Neural progenitor cell (in vitro differentiated cells): ENCODE results near the gene QRFP. TPM values are rescaled to one million over a fixed set of nuclear protein-coding genes. Genes with fewer than 3 reads are reported as not detected.

ENCODE experiments used
- DNase-seq: peaks from one replicate; pipeline ENCODE4 v3.0.0-alpha.2; 2016; ENCODE audit warnings: low spot score
- H2AFZ ChIP-seq: fragments of 200-600 bp; sonication (generic); replicated peaks from 2 replicates; pipeline ENCODE4 v1.6.1; 2016; ENCODE audit warnings: antibody characterized with exemption
- H3F3A ChIP-seq: fragments of 200-600 bp; sonication (generic); 2 replicates; pipeline ENCODE4 v1.6.1; 2016; ENCODE audit warnings: antibody characterized with exemption, low read depth
- H3K27ac ChIP-seq: fragments of 200-600 bp; sonication (generic); 2 replicates; pipeline ENCODE4 v1.5.1; 2016; ENCODE audit warnings: mild to moderate bottlenecking
- H3K27me3 ChIP-seq: fragments of 200-600 bp; sonication (generic); 2 replicates; pipeline ENCODE4 v1.6.1; 2016; ENCODE audit warnings: mild to moderate bottlenecking, moderate library complexity
- H3K36me3 ChIP-seq: fragments of 200-600 bp; sonication (generic); 2 replicates; pipeline ENCODE4 v1.5.1; 2016
- H3K4me1 ChIP-seq: fragments of 200-600 bp; sonication (generic); 2 replicates; pipeline ENCODE4 v1.6.1; 2016; ENCODE audit warnings: mixed run types
- H3K4me2 ChIP-seq: fragments of 200-600 bp; sonication (generic); 2 replicates; pipeline ENCODE4 v1.6.1; 2016
- H3K4me3 ChIP-seq: fragments of 200-600 bp; sonication (generic); 2 replicates; pipeline ENCODE4 v1.5.1; 2016
- H3K79me2 ChIP-seq: fragments of 200-600 bp; sonication (generic); 2 replicates; pipeline ENCODE4 v1.6.1; 2016; ENCODE audit warnings: low read depth
- H3K9ac ChIP-seq: fragments of 200-600 bp; sonication (generic); 2 replicates; pipeline ENCODE4 v1.6.1; 2016
- H3K9me3 ChIP-seq: fragments of 200-600 bp; sonication (generic); 2 replicates; pipeline ENCODE4 v1.5.1; 2016; ENCODE audit warnings: low read depth
- H4K20me1 ChIP-seq: fragments of 200-600 bp; sonication (generic); 2 replicates; pipeline ENCODE4 v1.6.1; 2016; ENCODE audit warnings: low read depth
- H3K27ac Mint-ChIP-seq: 3 replicates; pipeline ENCODE4 v1.8.0; 2021; ENCODE audit warnings: mixed read lengths
- H3K27me3 Mint-ChIP-seq: 2 replicates; pipeline ENCODE4 v1.8.0; 2022; ENCODE audit warnings: low read depth, mild to moderate bottlenecking, inconsistent platforms, moderate library complexity, mixed read lengths; ENCODE audit not compliant: insufficient read depth
- H3K36me3 Mint-ChIP-seq: 3 replicates; pipeline ENCODE4 v1.8.0; 2021; ENCODE audit warnings: mixed read lengths
- H3K4me1 Mint-ChIP-seq: 3 replicates; pipeline ENCODE4 v1.8.0; 2021; ENCODE audit warnings: mixed read lengths
- H3K4me3 Mint-ChIP-seq: 3 replicates; pipeline ENCODE4 v1.8.0; 2021; ENCODE audit warnings: mild to moderate bottlenecking, moderate library complexity, mixed read lengths
- H3K9me3 Mint-ChIP-seq: 3 replicates; pipeline ENCODE4 v1.8.0; 2020; ENCODE audit warnings: mixed read lengths
- CTCF ChIP-seq: fragments of 200-600 bp; sonication (generic); IDR thresholded peaks from 2 replicates; pipeline ENCODE4 v1.5.1; 2017; ENCODE audit warnings: antibody characterized with exemption, mild to moderate bottlenecking
- EZH2 ChIP-seq: fragments of 200-600 bp; sonication (generic); IDR thresholded peaks from 2 replicates; pipeline ENCODE4 v1.6.1; 2017; ENCODE audit warnings: antibody characterized with exemption, mild to moderate bottlenecking, moderate library complexity
- EZH2phosphoT487 ChIP-seq: fragments of 200-600 bp; sonication (generic); IDR thresholded peaks from 2 replicates; pipeline ENCODE4 v1.6.1; 2017; ENCODE audit warnings: antibody characterized with exemption
- total RNA-seq: library from RNA; depleted of rRNA; stranded (reverse); fragments of >200 nt; gene quantifications from 2 replicates; pipeline ENCODE4 v1.2.3, GENCODE V29; 2015; ENCODE audit warnings: low replicate concordance

Gene QRFP
- total RNA-seq, 1 donor from 2014 or later = not detected

DNA sequence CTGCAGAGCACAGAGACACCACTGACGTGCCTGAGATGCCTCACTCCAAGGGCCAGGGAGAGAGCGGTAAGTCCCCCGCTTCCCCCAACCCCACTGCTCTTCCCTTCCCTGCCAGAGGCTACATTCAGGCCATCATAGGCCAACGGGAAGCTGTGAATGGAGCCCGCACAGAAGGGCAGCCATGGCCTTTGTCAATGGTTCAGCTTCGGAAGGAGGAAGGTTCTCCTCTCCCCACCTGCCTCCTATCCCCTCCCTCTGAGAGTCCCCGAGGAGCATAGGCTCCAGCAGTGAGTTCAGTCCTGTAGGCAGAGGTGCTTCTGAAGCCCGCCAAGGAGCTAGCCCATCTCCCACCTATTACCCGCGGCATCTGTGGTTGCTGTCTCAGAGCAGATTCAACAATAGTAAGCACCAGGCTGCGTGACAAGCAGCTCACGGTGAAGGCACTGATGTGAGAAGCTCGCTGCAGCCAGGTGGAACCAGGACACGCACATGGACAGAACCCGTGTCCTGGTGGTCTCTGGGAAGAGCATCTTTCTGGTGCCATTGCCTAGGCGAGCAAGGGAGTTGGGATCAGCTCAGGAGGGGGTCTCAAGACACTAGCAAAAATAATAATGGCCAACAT lies 15.9 kb downstream of the QRFP start:
- Histone ChIP-seq H3K27ac (no peak overlapping the region), H3K9me3 (no peaks in the 10 kb centered on the region), H3F3A (peaks cover 4% of the 10 kb centered on the region), H3K9ac (no peak overlapping the region), H3K36me3 (peaks cover 6% of the 10 kb centered on the region), H4K20me1 (peaks cover 36% of the 10 kb centered on the region), H3K27me3 (no peaks in the 10 kb centered on the region), H3K4me3 (no peak overlapping the region), H3K4me2 (no peak overlapping the region), H3K79me2 (no peaks in the 10 kb centered on the region), H3K4me1 (no peaks in the 10 kb centered on the region), H2AFZ (no peak overlapping the region)
- Mint-ChIP-seq H3K9me3 (no peaks in the 10 kb centered on the region), H3K27ac (no peak overlapping the region), H3K27me3 (peaks cover 2% of the 10 kb centered on the region), H3K4me3 (no peak overlapping the region), H3K36me3 (peaks cover 33% of the 10 kb centered on the region), H3K4me1 (no peaks in the 10 kb centered on the region)
- no peak for TF ChIP-seq EZH2
- no peak for TF ChIP-seq EZH2phosphoT487
- no peak for TF ChIP-seq CTCF
- DNase-seq = no peak

- no peaks in the 10 kb centered on the region for H3K9me3 ChIP-seq
- TF ChIP-seq EZH2phosphoT487 (no peak), CTCF (no peak), EZH2 (no peak)
- no peaks in the 10 kb centered on the region for H3K4me1 ChIP-seq
- peaks cover 29% of the 10 kb centered on the region for H4K20me1 ChIP-seq
- Mint-ChIP-seq H3K27ac (no peak overlapping the region), H3K4me1 (no peaks in the 10 kb centered on the region), H3K36me3 (peaks cover 37% of the 10 kb centered on the region), H3K27me3 (peaks cover 3% of the 10 kb centered on the region), H3K4me3 (no peak overlapping the region), H3K9me3 (no peaks in the 10 kb centered on the region)
- DNase-seq = no peak
- no peak overlapping the region for H2AFZ ChIP-seq
- no peaks in the 10 kb centered on the region for H3K79me2 ChIP-seq
- H3K9ac ChIP-seq = no peak overlapping the region
- H3K4me3 ChIP-seq = no peak overlapping the region
- H3F3A ChIP-seq = peaks cover 4% of the 10 kb centered on the region
- no peak overlapping the region for H3K4me2 ChIP-seq
- no peak overlapping the region for H3K27ac ChIP-seq
- H3K27me3 ChIP-seq = no peaks in the 10 kb centered on the region
- H3K36me3 ChIP-seq = peaks cover 6% of the 10 kb centered on the region
These were observed 16.7 kb downstream of the QRFP start for GRCh38 chr9:130879863-130880411.

DNA sequence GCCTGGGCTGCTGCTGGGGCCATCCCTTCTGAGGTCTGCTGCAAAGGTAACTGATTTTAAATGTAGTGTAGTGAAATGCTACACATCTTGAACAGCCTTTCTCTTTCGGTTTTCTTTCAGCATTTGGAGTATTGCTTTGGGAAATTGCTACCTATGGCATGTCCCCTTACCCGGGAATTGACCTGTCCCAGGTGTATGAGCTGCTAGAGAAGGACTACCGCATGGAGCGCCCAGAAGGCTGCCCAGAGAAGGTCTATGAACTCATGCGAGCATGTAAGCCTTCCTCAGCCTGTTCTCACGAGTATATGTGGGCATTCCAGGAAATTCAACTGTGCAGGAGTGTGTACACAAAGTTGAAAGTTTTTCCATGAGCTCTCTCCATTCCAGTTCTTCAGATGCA lies 18.3 kb downstream of the QRFP start:
- Histone ChIP-seq H3K4me1 (no peaks in the 10 kb centered on the region), H2AFZ (no peak overlapping the region), H3F3A (no peaks in the 10 kb centered on the region), H3K9ac (no peak overlapping the region), H3K4me3 (no peak overlapping the region), H3K79me2 (no peaks in the 10 kb centered on the region), H3K36me3 (peaks cover 6% of the 10 kb centered on the region), H3K9me3 (no peaks in the 10 kb centered on the region), H3K27me3 (no peaks in the 10 kb centered on the region), H3K4me2 (no peak overlapping the region), H4K20me1 (peaks cover 17% of the 10 kb centered on the region), H3K27ac (no peak overlapping the region)
- Mint-ChIP-seq H3K36me3 (peaks cover 45% of the 10 kb centered on the region), H3K27me3 (peaks cover 7% of the 10 kb centered on the region), H3K27ac (no peak overlapping the region), H3K4me3 (no peak overlapping the region), H3K9me3 (no peaks in the 10 kb centered on the region), H3K4me1 (peaks cover 8% of the 10 kb centered on the region)
- DNase-seq = no peak
- no peak for TF ChIP-seq EZH2phosphoT487
- TF ChIP-seq CTCF = no peak
- TF ChIP-seq EZH2 = no peak
